ENCODE data around the gene SLC22A5.

Gene SLC22A5

DNA sequence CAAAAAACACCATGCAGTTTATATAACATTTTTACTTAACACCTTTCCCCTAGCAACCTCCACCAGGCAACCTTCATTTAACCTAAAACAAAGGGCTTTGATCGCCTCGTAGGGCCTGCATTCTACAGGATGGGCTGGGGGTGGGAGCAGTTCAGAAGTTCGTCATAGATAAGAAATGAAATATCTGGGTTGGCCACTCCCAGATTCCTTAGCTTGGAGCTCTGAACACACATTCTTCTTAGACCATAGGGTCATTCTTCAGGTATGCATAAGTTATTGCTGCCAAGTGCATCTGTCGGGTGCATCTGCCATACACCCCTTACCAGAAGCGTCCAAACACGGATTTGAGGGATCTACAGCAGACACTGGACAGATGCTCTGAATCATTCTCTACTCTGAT lies 4.3 kb upstream of the SLC22A5 start:
- DNase-seq (ENCODE audit: extremely low read depth in 1 of 2, low read depth in 1 of 2) = no peak

DNA sequence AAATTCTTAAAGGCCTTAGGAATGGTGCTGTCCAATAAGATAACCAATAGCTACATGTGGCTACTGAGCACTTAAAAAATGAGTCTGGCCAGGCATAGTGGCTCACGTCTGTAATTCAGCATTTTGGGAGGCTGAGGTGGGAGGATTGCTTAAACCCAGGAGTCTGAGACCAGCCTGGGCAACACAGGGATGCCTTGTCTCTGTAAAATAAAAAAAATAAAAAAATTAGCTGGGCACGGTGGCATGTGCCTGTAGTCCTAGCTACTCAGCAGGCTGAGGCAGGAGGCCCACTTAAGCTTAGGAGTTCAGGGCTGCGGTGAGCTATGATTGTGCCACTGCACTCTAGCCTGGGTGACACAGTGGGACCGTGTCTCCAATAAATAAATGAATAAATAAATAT lies 1.3 kb upstream of the SLC22A5 start:
- no peak for DNase-seq (ENCODE audit: extremely low read depth in 1 of 2, low read depth in 1 of 2)

- DNase-seq (ENCODE audit: extremely low read depth in 1 of 2, low read depth in 1 of 2) = no peak
Measured at GRCh38 chr5:132369007-132369473, 470 bp upstream of the SLC22A5 start.

DNA sequence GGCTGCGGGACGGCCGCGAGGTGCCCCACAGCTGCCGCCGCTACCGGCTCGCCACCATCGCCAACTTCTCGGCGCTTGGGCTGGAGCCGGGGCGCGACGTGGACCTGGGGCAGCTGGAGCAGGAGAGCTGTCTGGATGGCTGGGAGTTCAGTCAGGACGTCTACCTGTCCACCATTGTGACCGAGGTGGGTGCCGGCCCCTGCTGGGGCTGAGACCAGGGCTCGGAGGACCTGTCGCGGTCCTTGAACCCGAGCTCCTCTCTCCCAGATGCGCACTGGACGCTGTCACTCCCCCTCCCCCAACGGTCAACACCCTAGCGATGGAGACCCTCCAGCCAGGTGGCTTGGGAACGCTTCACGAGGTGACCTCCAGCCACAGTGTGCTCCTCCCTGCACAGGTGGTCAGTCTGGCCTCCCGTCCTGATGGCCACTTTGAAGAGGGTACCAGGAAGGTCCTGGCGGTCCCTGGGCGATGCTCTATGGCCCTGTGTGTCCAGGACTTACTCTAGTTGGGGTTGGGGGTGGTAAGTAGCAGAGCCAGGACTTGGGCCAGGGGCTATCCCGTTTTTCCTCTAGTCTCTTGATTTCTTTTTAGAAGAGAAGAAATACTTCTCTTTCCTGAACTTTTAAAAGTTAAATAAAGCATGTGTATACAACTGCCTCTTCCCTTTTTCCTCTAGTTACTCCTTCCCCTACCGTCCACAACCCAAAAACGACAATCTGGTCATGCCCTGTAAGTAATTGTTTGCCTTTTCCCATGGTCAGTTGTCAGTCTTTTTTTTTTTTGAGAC lies 866 bp downstream of the SLC22A5 start:
- no peak for DNase-seq (ENCODE audit: extremely low read depth in 1 of 2, low read depth in 1 of 2)

DNA sequence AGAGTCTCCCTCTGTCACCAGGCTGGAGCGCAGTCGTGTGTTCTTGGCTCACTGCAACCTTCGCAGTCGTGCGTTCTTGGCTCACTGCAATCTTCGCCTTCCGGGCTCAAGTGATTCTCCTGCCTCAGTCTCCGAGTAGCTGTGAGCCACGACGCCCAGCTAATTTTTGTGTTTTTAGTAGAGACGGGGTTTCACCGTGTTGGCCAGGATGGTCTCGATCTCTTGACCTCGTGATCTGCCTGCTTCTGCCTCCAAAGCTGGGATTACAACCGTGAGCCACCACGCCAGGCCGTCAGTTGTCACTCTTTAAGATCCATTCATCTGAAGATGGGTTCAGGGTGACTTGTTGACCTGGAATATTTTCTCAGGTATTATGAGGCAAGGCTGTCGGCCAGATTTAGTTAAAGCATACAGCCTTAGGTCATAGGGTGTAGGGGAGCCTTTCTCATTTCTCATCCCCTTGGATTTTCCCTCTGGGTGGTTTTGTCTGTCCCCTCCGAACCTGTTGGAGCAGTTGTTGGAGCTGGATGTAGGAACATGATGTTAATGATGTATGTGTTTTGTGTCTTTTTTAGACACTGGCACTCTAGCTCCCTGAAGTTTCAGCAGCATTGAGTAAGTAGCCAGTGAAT lies 1.6 kb downstream of the SLC22A5 start:
- no peak for DNase-seq (ENCODE audit: extremely low read depth in 1 of 2, low read depth in 1 of 2)

DNA sequence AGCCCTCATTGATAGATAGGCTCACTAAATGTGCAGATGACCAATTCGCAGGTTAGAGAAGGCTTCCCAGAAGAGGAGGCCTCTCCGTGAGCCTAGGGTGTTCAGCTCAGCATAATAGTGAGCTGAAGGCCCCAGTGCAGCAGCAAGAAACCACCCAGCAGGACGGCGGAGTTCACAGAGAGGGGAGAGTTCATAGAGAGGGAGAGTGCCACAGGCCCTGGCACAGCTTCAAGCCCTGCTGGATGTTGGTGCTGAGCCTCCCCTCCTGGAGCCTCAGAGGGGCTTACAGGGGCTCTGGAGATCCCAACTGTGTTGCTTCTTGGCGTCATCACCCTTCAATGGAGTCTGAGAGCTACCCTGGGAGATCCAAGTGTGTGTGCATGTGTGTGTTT lies 2.1 kb downstream of the SLC22A5 start:
- no peak for DNase-seq (ENCODE audit: extremely low read depth in 1 of 2, low read depth in 1 of 2)

- no peak for DNase-seq (ENCODE audit: extremely low read depth in 1 of 2, low read depth in 1 of 2)
Measured at GRCh38 chr5:132372127-132372526, 2.6 kb downstream of the SLC22A5 start.

- no peak for DNase-seq (ENCODE audit: extremely low read depth in 1 of 2, low read depth in 1 of 2)
Measured at GRCh38 chr5:132372542-132372941, 3.0 kb downstream of the SLC22A5 start.

DNA sequence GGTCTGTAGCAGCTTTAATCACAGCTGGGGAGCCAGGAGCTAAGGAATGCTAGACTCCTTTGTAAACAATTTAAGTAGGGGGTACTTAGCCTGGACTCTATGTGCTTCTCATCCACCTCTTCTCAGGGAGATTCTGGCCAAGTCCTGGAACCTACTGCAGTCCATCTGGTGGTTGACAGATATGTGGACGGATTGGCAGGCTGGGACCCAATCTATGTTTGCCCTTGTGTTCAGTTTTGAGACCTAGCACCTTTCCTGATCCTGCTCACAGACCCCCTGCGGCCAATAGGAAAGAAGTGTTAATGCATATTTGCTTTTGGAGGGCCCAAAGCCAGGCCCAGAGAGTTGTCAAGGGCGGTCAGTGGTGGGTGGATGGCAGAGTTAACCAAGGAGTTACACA lies 6.4 kb downstream of the SLC22A5 start:
- DNase-seq (ENCODE audit: extremely low read depth in 1 of 2, low read depth in 1 of 2) = no peak

GRCh38 chr5:132376694-132377641 lies 7.5 kb downstream of the SLC22A5 start:
- DNase-seq (ENCODE audit: extremely low read depth in 1 of 2, low read depth in 1 of 2) = no peak

GRCh38 chr5:132377738-132378137 lies 8.2 kb downstream of the SLC22A5 start:
- no peak for DNase-seq (ENCODE audit: extremely low read depth in 1 of 2, low read depth in 1 of 2)

DNA sequence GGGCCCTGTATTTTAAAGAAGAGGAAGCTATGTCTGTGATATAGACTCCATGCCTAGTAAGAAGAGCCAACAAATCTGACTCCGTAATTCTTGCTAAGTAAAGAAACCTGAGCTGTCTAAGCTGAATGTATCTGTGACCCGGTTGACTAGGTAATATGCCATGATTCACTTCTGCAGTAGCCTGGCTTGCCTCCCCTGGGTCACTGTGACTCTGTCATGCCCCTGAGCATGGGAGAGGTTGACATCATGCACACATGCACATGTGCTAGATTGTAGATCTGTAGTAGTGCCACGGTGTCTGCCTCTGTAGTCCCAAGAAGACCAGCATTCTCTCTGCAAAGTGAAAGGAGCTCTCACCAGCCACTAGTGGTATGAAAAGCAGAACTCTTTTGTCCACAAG lies 9.1 kb downstream of the SLC22A5 start:
- DNase-seq (ENCODE audit: extremely low read depth in 1 of 2, low read depth in 1 of 2) = no peak

- DNase-seq (ENCODE audit: extremely low read depth in 1 of 2, low read depth in 1 of 2) = no peak
Measured at GRCh38 chr5:132380047-132380446, 10.5 kb downstream of the SLC22A5 start.

DNA sequence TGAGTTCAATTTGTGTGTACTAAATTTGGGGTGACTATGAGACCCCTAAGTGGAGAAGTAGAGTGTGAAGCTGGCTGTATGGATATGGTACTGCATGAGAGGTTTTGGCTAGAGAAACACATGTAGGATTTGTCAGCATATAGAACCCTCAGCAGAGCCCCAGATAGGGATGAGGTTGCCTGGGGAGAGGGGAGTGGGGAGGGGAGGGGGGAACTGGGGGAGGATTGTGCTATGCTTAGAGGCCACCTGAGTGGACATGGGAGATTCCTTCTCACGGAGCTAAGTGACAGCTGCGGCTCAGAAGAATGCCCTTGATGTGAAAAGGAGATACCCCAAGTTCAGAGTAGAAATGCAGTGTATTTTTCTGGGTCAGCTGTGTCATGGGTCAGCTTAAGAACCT lies 11.2 kb downstream of the SLC22A5 start:
- no peak for DNase-seq (ENCODE audit: extremely low read depth in 1 of 2, low read depth in 1 of 2)

DNA sequence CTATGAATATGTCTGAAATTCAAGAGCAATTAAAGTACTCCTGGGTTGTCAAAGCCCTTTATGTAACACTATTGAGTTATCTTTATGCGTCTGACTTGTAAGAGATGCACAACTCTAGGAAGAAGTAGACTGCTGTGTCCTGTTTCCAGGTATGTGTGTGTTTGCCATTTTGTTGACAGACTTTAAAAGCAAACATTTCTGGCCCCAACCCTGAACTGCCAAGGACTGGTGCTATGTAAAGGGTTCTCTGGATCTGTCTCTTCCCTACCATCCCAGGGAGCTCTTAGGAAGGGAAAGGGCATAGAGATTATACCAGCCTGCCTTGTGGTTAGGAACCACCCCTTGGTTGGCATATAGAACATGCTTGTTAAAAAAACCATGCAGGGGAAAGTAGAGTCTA lies 12.1 kb downstream of the SLC22A5 start:
- no peak for DNase-seq (ENCODE audit: extremely low read depth in 1 of 2, low read depth in 1 of 2)

GRCh38 chr5:132383261-132383660 lies 13.8 kb downstream of the SLC22A5 start:
- DNase-seq (ENCODE audit: extremely low read depth in 1 of 2, low read depth in 1 of 2) = no peak

DNA sequence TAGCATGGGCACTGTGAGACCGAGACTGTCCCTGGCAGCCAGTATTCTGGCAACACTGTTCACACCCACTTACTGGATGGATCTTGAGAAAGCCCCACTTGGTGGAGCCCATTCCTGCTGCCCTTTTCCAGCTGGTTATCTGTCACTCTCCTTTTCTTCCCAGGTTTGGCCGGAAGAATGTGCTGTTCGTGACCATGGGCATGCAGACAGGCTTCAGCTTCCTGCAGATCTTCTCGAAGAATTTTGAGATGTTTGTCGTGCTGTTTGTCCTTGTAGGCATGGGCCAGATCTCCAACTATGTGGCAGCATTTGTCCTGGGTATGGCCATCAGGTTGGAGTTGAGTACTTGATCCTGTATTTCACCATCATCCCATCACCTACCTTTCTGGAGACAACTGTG lies 14.5 kb downstream of the SLC22A5 start:
- no peak for DNase-seq (ENCODE audit: extremely low read depth in 1 of 2, low read depth in 1 of 2)

- no peak for DNase-seq (ENCODE audit: extremely low read depth in 1 of 2, low read depth in 1 of 2)
Measured at GRCh38 chr5:132384506-132385050, 15.1 kb downstream of the SLC22A5 start.

DNA sequence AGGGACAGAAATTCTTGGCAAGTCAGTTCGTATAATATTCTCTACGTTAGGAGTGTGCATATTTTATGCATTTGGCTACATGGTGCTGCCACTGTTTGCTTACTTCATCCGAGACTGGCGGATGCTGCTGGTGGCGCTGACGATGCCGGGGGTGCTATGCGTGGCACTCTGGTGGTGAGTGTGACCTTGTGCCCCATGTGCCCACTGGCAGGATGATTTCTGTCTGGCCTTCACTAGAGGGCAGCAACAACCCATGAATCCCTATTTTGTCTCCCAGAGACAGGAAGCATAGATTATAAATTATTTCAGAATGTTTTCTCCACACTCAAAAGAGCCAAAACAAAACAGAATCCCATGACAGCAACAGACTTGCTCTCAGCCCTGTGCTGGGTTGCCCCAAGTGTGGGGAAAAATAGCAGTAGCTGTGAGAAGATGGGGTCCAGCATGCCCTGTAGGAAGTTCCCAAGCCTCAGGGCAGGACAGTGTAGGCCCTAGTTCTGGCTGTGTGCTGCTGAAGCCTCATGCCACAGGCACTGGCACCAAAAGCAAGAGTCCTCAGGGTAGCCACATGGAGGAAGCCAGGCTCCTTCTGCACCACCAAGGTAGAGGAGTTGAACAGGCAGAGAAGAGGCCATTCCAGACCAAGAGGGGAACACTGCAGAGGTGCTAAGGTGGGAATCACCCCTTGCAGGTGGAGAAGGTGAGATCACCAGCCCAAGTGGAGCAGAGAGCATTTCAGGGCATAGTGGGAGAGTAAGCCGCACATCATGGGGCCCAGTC lies 16.0 kb downstream of the SLC22A5 start:
- DNase-seq (ENCODE audit: extremely low read depth in 1 of 2, low read depth in 1 of 2) = peak; percentile 24 to 36

DNA sequence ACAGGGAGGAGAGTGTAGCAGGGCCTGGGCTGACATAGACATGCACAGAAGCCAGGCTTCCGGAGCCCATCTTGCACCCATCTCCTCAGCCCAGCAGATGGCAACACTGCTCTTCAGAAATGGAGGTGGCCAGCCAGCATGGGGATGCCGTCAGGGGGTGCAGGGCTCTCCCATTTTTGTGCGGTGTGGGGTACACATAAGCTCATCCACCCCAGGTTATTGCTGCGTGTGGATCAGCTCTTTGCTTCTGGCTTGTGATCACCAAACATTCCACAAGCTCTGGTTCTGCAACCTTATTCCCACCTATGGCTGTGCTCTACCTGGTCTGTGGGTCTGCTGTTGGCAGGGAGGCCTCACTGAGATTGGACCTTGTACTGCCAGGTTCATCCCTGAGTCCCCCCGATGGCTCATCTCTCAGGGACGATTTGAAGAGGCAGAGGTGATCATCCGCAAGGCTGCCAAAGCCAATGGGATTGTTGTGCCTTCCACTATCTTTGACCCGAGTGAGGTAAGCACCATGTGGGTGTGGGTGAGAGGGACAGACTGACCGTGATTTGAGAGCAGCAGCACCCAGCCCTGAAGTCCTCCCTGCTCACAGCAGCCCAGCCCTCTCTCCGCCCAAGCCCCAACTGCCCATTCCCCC lies 17.3 kb downstream of the SLC22A5 start:
- peak; percentile 33 to 63 for DNase-seq (ENCODE audit: extremely low read depth in 1 of 2, low read depth in 1 of 2)
